Esophagus mucosa (tissue), 1 donor: Measurements from ENCODE around the gene ERGIC2. TPM values are rescaled to one million over a fixed set of nuclear protein-coding genes. Genes with fewer than 3 reads are reported as not detected.
"Not testable (repeated sequence)": the region's sequence is repeated elsewhere in the genome, so short reads cannot be mapped to it uniquely, and the experiment has no call there.

Source experiments
- ATAC-seq: fragments of 200-7000 bp; cut with Tn5 transposase; one replicate; pipeline ENCODE4 v1.9.1; 2020
- total RNA-seq: library from RNA; stranded (reverse); gene quantifications from one replicate; pipeline ENCODE4 v1.2.4, GENCODE V29; 2023
- donor health status: DM: yes; HTN: yes; CAD: no.

The ERGIC2 gene, protein sequence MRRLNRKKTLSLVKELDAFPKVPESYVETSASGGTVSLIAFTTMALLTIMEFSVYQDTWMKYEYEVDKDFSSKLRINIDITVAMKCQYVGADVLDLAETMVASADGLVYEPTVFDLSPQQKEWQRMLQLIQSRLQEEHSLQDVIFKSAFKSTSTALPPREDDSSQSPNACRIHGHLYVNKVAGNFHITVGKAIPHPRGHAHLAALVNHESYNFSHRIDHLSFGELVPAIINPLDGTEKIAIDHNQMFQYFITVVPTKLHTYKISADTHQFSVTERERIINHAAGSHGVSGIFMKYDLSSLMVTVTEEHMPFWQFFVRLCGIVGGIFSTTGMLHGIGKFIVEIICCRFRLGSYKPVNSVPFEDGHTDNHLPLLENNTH
- 43.3 TPM for total RNA-seq

DNA sequence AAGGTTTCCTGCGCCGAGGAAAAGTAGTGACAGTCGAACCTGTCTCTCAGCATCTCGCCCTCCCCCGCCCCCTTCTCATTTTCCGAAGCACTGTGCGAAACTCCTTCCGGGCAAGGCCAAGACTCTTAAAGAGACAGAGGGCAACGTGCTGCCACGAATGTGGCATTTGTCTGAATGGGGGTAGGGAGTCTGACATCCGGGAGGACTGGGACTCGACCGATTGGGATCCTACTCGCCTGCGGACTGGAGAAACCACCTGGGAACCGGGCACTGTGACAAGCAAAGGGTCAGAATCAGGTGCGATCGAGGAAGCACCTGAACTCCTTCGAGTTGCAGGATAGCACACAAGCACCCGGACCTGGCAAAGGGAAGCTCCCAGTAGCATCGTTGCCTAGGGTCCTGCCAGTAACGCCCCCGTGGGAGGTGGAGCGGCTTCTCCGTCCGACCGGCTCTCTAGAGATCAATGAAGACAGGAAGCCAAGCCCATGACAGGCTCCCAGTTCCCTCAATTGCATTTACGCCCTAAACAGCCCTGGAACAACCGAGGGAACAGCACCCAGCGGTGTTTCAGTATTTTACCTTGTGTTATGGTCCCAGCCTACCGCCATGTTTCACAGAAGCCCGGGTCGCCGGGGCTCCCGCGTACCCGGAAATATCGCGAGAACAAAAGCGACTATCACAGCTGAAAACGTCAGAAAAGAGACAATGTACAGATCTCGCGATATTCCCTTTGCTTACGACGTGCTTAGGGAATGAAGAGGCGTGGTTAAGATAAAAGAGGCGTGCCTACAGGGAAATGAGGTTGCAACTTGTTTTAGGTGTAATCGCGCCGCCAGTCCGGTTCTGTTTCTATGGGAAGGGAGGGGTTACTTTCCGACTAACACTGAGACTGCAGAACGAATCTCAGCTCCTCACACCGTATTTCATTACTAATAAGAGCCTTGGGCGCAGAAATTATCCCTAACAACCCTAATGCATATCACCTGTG lies at the start of gene ERGIC2:
ERGIC2 (minus strand) TSS at position 637 of the 988 bp plus-strand sequence. CDS start 9,539 bp downstream, outside the sequence.
- peak; percentile 99 for ATAC-seq

DNA sequence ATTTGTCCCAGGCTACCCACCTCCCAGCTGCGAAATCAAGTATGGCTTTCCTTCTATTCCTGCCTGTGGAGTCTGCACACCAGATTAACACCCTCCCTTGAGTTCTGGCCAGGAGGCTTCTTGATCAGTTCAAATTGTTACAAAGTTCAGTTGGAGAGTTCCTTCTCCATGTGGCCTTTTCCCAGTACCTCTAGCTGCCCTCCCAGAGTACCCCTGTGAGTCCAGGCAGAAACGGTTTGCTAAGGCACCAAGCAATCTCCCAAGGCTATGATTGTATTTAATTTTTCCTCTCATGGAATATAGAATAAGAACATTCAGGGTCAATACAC lies 49.7 kb upstream of the ERGIC2 start:
- no peak for ATAC-seq

DNA sequence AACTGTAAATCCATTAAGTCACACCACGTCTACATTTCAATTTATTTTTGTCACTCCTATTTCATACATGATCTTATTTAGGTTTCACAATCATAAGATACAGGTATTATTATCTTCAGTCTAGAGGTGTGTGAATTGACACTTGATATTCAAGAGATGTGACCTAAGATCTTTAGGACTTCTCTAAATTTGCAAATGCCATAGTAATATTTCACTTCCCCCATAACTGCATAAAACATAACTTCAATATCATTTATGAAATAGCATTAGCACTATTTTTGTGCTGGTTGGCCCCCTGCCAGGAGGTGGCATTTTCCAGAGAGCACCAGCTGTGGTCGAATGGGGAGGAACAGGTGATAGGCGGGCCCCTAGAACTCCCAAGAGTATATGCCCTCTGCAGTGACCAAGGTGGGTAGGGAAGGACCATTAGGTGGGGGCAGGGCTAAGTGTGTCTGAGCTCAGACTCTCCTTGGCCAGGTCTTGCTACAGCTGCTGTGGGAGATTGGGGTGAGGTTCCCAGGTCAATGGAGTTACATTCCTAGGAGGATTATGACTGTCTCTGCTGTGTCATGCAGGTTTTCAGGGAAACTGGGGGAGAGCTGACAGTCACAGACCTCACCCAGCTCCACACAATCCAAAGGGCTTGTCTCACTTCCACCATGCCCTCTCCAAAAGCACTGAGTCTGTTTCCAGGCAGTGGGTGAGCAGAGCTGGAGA lies 49.2 kb upstream of the ERGIC2 start:
- peak; percentile 82 for ATAC-seq

- ATAC-seq: peak; percentile 97
These were observed 47.7 kb upstream of the ERGIC2 start for GRCh38 chr12:29428633-29429032.

DNA sequence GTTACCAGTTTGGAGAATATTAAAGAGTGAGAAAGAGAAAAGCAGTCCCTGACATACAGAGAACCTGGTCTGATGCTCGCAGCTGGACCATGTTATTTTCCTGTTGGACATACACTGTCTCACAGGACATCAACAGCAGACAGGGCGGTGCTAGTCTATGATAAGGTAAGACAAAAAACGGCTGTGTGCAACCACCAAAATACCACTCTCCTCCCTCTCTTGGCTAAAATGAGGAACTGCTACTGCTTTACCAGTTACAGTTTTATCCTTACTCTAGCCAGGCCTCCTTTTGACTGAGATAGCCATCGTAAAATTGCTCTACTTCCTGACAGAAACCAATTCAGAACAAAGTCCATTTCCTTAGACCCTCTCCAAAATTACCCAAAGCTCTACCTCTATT lies 47.0 kb upstream of the ERGIC2 start:
- no peak for ATAC-seq

GRCh38 chr12:29426498-29426897 lies 45.5 kb upstream of the ERGIC2 start:
- ATAC-seq: no peak

- ATAC-seq: no peak
These were observed 44.8 kb upstream of the ERGIC2 start for GRCh38 chr12:29425722-29426121.

GRCh38 chr12:29416748-29417147 lies 35.8 kb upstream of the ERGIC2 start:
- no peak for ATAC-seq

DNA sequence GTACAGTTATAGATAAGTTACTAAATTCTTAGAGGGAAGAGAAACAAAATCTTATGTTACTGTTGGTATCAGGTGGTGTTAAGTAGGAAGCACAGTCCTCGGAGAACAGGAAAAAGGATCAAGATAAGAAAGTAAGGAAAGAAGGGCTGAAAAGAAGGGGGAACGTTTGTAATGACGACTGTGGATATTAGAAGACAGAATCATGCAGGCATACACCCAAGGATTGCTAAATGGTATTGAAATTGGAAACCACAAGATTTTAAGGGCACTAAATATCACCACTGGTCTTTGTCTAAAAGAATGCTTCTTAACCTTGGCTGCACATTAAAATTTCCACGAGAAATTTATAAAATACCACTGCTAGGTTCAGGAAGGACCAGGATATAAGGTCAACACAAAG lies 34.1 kb upstream of the ERGIC2 start:
- no peak for ATAC-seq

GRCh38 chr12:29414368-29414767 lies 33.4 kb upstream of the ERGIC2 start:
- ATAC-seq: no peak

DNA sequence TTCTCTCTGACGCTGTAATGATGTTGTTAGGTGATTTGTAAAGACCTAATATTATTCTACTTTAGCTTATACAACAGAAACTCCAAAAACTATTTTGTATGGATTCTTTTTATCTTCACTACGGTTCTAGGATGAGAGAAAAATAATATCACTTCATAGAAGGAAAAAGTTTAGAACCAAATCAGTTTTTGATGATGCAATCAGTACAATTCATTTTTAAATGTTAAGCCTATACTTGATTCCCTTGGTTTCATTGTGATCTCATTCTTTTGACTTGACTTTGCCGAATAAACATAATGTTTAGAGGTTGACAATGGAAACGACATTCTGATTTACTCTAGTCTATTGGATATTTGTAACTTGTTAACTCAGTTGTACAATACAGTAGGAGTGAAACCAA lies 24.6 kb upstream of the ERGIC2 start:
- ATAC-seq: no peak

- ATAC-seq: no peak
These were observed 23.0 kb upstream of the ERGIC2 start for GRCh38 chr12:29403991-29404390.

DNA sequence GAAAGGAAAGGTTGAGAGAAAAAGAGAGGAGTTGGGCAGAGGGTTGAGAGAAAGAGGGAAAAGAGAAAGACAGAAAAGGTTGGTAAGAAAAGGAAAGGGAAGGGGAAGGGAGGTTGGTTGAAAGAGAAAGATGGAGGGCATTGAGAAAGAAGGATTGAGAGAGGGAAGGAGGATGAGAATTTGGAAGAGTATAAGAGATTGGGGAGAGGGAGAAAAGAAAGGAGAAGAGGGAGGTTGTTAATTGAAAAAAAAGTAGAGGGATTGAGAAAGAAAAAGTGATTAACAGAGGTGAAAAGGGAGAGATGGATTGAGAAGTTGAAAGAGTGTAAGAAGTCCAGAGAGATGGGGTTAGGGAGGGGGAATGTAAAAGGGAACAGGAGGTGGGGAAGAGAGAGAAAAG lies 21.5 kb upstream of the ERGIC2 start:
- ATAC-seq: no peak

DNA sequence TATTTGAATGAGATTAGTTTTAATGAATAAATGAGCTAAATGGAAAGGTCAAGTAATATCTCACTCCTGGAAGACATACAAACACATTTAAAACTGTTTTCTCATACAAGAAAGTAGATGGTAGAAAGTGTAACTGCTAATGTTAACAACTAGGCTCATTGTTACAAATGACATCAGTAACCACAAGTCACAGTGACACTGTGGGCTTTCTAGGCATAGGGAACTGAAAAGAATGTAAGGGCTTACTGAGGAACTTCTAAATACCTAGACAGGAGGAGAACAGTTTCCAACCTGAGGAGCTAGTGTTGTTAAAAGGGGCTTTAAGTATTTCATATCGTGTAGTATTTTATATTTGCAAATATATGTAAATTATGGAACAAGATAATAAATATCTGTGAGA lies 17.5 kb upstream of the ERGIC2 start:
- ATAC-seq: no peak

- no peak for ATAC-seq
These were observed 15.8 kb upstream of the ERGIC2 start for GRCh38 chr12:29396774-29397173.

DNA sequence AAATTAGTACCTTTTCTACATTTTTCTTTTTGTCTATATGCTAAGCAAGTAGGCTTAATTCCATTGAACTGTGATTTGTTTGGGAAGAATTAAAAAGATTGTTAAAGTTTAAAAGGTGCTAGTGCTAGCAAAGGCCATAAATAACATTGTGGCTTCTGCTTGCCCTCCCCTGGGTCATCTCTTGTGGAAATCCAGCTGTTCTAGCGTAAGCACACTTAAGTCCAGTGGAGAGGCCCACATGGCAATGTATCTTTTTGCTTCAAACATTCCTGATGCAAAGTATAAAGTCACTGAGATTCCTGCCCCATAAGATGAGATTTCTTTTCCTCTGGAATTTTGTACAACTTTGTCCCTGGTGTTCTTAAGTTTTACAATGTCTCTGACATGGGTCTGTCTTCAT lies 14.4 kb upstream of the ERGIC2 start:
- no peak for ATAC-seq

DNA sequence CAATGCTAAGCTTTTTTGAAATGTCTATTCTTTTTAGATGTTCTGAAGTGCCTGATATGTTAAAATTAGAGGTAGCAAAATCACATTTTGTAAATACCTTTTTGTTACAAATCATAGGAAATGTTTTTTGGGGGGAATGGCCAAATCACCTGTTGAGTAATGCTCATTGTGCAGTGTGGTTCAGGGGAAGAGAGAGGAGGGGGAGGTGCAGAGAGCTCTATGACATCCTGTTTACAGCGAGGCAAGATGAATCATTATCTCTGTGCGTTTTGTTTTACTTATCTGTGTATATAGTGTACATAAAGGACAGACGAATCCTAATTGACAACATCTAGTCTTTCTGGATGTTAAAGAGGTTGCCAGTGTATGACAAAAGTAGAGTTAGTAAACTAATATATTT lies 9.4 kb upstream of the ERGIC2 start:
- not testable (repeated sequence) for ATAC-seq

DNA sequence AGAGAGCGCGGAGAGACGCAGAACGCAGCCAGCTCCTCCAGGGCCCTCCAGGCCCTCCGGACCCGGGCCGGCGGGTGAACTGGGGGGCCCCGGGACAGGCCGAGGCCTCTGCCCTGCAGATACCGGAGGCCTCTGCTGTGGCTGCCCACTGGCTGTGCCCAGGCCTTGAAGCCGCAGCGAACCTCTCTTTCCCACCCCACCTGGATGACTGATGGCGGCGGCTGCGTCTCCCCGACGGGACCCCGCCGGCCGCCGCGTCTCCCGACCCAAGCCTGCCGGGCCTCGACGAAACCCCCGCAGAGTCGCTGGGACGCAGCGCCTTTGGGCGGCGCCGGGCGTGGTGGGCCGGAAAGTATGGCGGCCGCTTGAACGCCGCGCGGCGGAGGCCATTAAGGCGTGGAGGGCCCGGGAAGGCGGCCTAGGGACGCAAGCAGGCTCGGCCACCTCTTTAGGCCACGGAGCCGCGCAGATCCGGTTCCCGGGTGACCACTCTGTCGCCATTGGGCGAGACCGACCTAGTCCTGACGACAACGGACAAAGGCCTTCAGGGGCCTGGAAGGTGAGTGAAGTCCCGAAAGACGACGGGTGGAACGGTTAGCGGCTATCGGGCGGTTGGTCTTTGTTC lies 8.4 kb upstream of the ERGIC2 start:
- ATAC-seq: peak; percentile 11

DNA sequence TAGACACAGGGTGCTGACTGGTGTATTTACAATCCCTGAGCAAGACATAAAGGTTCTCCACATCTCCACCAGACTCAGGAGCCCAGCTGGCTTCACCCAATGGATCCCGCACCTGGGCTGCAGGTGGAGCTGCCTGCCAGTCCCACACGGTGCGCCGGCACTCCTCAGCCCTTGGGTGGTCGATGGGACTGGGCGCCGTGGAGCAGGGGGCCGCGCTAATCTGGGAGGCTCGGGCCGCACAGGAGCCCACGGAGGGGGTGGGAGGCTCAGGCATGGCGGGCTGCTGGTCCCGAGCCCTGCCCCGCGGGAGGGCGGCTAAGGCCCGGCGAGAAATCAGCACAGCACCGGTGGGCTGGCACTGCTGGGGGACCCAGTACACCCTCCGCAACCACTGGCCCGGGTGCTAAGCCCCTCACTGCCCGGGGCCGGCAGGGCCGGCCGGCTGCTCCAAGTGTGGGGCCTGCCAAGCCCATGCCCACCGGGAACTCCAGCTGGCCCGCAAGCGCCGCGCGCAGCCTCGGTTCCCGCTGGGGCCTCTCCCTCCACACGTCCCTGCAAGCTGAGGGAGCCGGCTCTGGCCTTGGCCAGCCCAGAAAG lies 5.2 kb upstream of the ERGIC2 start:
- ATAC-seq: not testable (repeated sequence)

DNA sequence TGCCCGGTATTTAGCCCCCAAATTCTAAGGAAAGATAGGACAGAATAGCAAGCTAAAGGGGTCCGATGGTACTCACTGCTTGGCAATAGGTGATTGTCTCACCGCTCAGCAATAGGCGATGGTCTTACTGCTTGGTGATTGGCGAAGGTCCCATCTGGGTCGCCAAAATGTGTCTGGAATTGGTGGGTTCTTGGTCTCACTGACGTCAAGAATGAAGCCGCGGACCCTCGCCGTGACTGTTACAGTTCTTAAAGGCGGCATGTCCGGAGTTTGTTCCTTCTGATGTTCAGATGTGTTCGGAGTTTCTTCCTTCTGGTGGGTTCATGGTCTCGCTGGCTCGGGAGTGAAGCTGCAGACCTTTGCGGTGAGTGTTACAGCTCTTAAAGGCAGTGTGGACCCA lies 4.2 kb upstream of the ERGIC2 start:
- ATAC-seq: not testable (repeated sequence)

DNA sequence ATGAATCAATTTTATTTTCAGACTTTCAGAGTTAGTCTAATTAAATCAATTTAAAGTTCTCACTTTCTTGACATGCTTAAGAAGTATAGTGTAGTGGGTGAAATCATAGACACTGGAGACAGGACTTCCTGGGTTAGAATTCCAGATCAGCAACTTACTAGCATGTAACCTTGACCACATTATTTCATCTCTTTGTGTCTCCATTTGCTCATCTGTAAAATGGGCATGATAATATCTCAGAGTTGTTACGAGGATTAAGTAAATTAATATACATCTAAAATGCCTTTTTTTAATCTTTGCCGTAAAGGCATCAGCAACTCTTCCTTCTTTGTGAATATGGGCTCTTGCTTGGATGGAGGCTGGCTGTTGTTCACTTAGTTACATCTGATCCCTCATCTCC lies 1.3 kb upstream of the ERGIC2 start:
- no peak for ATAC-seq

GRCh38 chr12:29376118-29376517 lies 4.9 kb downstream of the ERGIC2 start:
- no peak for ATAC-seq
